Uterus (tissue), 4 donors: ENCODE measurements around the gene SLC12A6. TPM values are rescaled to one million over a fixed set of nuclear protein-coding genes. Genes with fewer than 3 reads are reported as not detected.
"Not testable (repeated sequence)": the region's sequence is repeated elsewhere in the genome, so short reads cannot be mapped to it uniquely, and the experiment has no call there.

ENCODE experiments used
- DNase-seq, 2 donors: peaks; one replicate each; pipeline ENCODE4 v3.0.0-alpha.2; 2019 to 2020
- H3K27ac ChIP-seq, 2 donors: fragments of 200-600 bp; sonication (generic); 1 replicate in 1 of 2; 2 replicates in 1 of 2; pipeline ENCODE4 v1.5.1; 2016 to 2018
- H3K27me3 ChIP-seq, 2 donors: fragments of 200-600 bp; sonication (generic); one replicate each; pipeline ENCODE4 v1.5.1; 2018 to 2019; ENCODE audit warnings: control low read depth in 1 of 2
- H3K36me3 ChIP-seq, 2 donors: fragments of 200-600 bp; sonication (generic); one replicate each; pipeline ENCODE4 v1.5.1; 2019; ENCODE audit warnings: control low read depth in 1 of 2
- H3K4me1 ChIP-seq, 2 donors: fragments of 200-600 bp; sonication (generic); one replicate each; pipeline ENCODE4 v1.5.1; 2018 to 2019; ENCODE audit warnings: control low read depth in 1 of 2
- H3K4me3 ChIP-seq, 2 donors: fragments of 200-600 bp; sonication (generic); 1 replicate in 1 of 2; 2 replicates in 1 of 2; pipeline ENCODE4 v1.5.1; 2018 to 2019; ENCODE audit warnings: mild to moderate bottlenecking in 1 of 2
- H3K9me3 ChIP-seq, 2 donors: fragments of 200-600 bp; sonication (generic); one replicate each; pipeline ENCODE4 v1.5.1; 2019; ENCODE audit warnings: control low read depth in 1 of 2
- CTCF ChIP-seq, 4 experiments: fragments of 200-600 bp in 2 of 4; fragments of 450-650 bp in 2 of 4; sonication (generic) in 2 of 4; IDR thresholded peaks; one replicate each; pipeline ENCODE4 v1.5.1; 2016 to 2019; ENCODE audit warnings: antibody characterized with exemption in 4 of 4, mild to moderate bottlenecking in 2 of 4, moderate library complexity in 1 of 4
- POLR2A ChIP-seq, 2 donors: fragments of 450-650 bp; IDR thresholded peaks; one replicate each; pipeline ENCODE4 v1.6.1; 2016; ENCODE audit warnings: antibody characterized with exemption in 2 of 2, mild to moderate bottlenecking in 1 of 2, moderate library complexity in 1 of 2
- intact Hi-C: fragments of 100-400 bp; cut with DNase I; formaldehyde crosslinking; loops from one replicate; pipeline ENCODE4 v1.15.1; 2023; ENCODE audit warnings: low total_unique reads
- total RNA-seq, 4 donors: library from RNA; depleted of rRNA in 3 of 4; stranded (reverse); fragments of >200 nt in 3 of 4; gene quantifications; one replicate each; pipeline versions ENCODE4 v1.1.0 to v1.2.4, GENCODE V29; 2014 to 2023
- donor health status: DM: yes; HTN: yes; CAD: no.

SLC12A6 gene
- total RNA-seq, 4 donors from 2014 or later = 16.8 to 26.9 (median 22.2) TPM

DNA sequence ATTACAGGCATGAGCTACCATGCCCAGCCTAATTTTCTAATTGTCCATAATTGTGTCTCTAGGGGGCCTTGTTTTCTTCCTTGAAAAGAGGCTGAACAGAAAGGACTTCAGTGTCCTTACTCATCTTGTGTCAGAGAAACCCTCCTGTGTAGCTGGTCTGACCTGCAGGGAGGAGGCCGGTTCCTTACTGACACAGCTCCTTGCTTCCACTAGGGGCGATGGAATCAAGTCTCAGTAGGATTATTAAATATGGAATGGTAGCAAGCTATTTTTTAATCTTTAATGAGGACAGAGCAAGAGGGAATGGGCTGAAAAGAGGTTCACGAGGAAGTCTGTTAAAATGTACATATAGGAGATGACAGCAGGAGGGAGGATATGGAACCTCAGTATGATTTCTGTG lies 20.8 kb upstream of the SLC12A6 start:
- no peak for DNase-seq
- intact Hi-C loops = no loop called here
- H3K27me3 ChIP-seq = no peaks in the 10 kb centered on the region
- no peaks in the 10 kb centered on the region for H3K36me3 ChIP-seq
- no peaks in the 10 kb centered on the region for H3K9me3 ChIP-seq
- H3K27ac ChIP-seq = no peak overlapping the region
- no peaks in the 10 kb centered on the region for H3K4me1 ChIP-seq
- TF ChIP-seq POLR2A (IDR thresholded peaks at IDR 0.05) = no peak
- TF ChIP-seq CTCF (IDR thresholded peaks at IDR 0.05) = no peak
- H3K4me3 ChIP-seq = no peak overlapping the region

DNA sequence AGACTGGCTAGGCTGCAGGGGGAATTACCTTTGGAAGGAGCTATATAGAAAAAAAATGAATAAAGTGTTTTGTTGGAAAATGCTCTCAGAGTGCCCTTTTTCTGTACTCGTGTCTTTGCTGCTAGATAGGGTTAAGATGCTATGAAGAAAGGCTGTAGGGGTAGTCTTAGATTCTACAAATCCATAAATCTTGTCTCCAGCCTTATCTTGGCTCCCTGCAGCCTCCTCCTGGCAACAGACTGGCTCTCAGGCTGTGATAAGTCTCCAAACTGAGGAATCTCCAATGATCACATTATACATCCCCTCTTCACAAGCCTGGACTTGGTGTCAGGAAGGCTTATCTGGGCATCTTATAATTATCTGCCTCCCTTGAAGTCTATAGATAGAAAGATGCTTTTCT lies 20.1 kb upstream of the SLC12A6 start:
- TF ChIP-seq POLR2A (IDR thresholded peaks at IDR 0.05) (no peak), CTCF (IDR thresholded peaks at IDR 0.05) (no peak)
- H3K27me3 ChIP-seq = no peaks in the 10 kb centered on the region
- no peak overlapping the region for H3K4me3 ChIP-seq
- no peak overlapping the region for H3K27ac ChIP-seq
- H3K36me3 ChIP-seq = no peaks in the 10 kb centered on the region
- H3K9me3 ChIP-seq = no peaks in the 10 kb centered on the region
- intact Hi-C loops = no loop called here
- no peak for DNase-seq
- H3K4me1 ChIP-seq = no peaks in the 10 kb centered on the region

DNA sequence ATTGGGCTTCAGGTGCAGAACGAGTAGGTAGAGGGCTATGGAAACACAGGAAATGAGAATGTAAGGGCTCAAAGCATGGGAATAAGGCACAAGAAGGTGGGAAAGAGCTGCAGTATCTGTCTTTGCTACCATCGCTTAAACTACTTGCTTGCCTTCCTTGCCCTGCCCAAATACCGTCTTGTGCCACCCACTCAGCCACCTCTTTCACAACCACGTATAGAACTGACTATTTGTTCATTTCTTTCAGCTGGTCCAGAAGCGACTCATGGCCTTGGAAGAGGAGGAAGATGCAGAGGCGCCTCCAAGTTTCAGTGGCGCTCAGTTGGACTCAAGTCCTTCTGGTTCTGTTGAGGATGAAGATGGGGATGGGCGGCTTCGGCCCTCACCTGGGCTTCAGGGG lies 17.7 kb upstream of the SLC12A6 start:
- intact Hi-C loops = no loop called here
- no peak overlapping the region for H3K4me3 ChIP-seq
- no peaks in the 10 kb centered on the region for H3K9me3 ChIP-seq
- H3K27ac ChIP-seq = no peak overlapping the region
- no peaks in the 10 kb centered on the region for H3K4me1 ChIP-seq
- no peaks in the 10 kb centered on the region for H3K27me3 ChIP-seq
- no peak for DNase-seq
- TF ChIP-seq POLR2A (IDR thresholded peaks at IDR 0.05) = no peak
- no peak for TF ChIP-seq CTCF (IDR thresholded peaks at IDR 0.05)
- H3K36me3 ChIP-seq = no peaks in the 10 kb centered on the region

DNA sequence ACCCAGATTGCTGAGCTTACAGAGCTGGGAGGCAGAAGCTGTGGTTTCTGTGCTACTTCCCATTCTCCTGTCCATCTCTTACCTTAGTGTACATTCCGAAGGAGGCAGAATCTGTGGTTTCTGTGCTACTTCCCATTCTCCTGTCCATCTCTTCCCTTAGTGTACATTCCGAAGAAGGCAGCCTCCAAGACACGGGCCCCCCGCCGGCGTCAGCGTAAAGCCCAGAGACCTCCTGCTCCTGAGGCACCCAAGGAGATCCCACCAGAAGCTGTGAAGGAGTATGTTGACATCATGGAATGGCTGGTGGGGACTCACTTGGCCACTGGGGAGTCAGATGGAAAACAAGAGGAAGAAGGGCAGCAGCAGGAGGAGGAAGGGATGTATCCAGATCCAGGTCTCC lies 16.7 kb upstream of the SLC12A6 start:
- Histone ChIP-seq H3K4me1 (no peaks in the 10 kb centered on the region), H3K27me3 (no peaks in the 10 kb centered on the region), H3K9me3 (no peaks in the 10 kb centered on the region), H3K27ac (no peak overlapping the region), H3K4me3 (no peak overlapping the region), H3K36me3 (no peaks in the 10 kb centered on the region)
- intact Hi-C loops = no loop called here
- no peak for TF ChIP-seq CTCF (IDR thresholded peaks at IDR 0.05)
- TF ChIP-seq POLR2A (IDR thresholded peaks at IDR 0.05) = no peak
- no peak for DNase-seq

DNA sequence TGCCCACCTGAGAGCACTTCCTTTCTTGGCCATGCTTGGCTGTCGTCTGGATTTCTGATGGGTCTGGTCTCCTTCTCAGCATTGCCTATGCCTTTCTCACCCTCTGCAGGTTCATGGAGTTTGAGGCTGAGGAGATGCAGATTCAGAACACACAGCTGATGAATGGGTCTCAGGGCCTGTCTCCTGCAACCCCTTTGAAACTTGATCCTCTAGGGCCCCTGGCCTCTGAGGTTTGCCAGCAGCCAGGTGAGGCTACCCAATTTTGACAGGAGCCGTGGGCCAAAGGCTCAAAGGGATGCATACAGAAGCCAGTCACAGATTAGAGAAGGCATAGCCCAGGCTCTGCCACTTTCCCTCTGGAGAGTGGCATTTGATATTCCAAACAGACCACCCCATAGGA lies 16.0 kb upstream of the SLC12A6 start:
- Histone ChIP-seq H3K27me3 (no peaks in the 10 kb centered on the region), H3K9me3 (no peaks in the 10 kb centered on the region), H3K36me3 (no peaks in the 10 kb centered on the region), H3K27ac (no peak overlapping the region), H3K4me1 (no peaks in the 10 kb centered on the region), H3K4me3 (no peak overlapping the region)
- DNase-seq = no peak
- intact Hi-C loops = no loop called here
- no peak for TF ChIP-seq POLR2A (IDR thresholded peaks at IDR 0.05)
- TF ChIP-seq CTCF (IDR thresholded peaks at IDR 0.05) = no peak

- H3K4me1 ChIP-seq, intact Hi-C loops, H3K9me3 ChIP-seq, H3K27ac ChIP-seq, H3K4me3 ChIP-seq, DNase-seq, H3K36me3 ChIP-seq, H3K27me3 ChIP-seq: not testable (repeated sequence)
Observed at GRCh38 chr15:34352996-34353395, 15.4 kb upstream of the SLC12A6 start.
